Mammary epithelial cell (primary cell): ENCODE measurements around the gene POP7.

Experiments used
- CTCF ChIP-seq, 2 donors: IDR thresholded peaks in 1 of 2; conservative IDR thresholded peaks in 1 of 2; 2 replicates each; pipeline ENCODE4 v1.5.1; 2011 to 2012; ENCODE audit warnings: inconsistent platforms in 2 of 2, low read length in 2 of 2, mild to moderate bottlenecking in 2 of 2, control low read depth in 1 of 2, low read depth in 1 of 2; ENCODE audit not compliant: insufficient read depth in 1 of 2; ENCODE audit errors: extremely low read depth in 1 of 2
- EZH2 ChIP-seq: IDR thresholded peaks from 2 replicates; pipeline ENCODE4 v1.6.1; 2012; ENCODE audit warnings: low read length, inconsistent platforms, borderline replicate concordance

GRCh38 chr7:100685049-100685605 is 20.8 kb upstream of the POP7 start:
- TF ChIP-seq CTCF (conservative IDR thresholded peaks at IDR 0.05 in 1 of 2, IDR thresholded peaks at IDR 0.05 in 1 of 2; ENCODE audit: extremely low read depth in 1 of 2, insufficient read depth in 1 of 2, low read depth in 1 of 2, low read length in 2 of 2), result no peak
- no peak for TF ChIP-seq EZH2
